HEK293 (cell line): ENCODE results near the gene SAMD11.

Source experiments
- CTCF ChIA-PET: fragments of 350-600 bp; formaldehyde crosslinking; extraction: SDS; loops from one replicate; lab custom pipeline; 2021; ENCODE audit warnings: antibody characterized with exemption; lab: Yijun Ruan, JAX
- POLR2A ChIA-PET: fragments of 300-600 bp; formaldehyde crosslinking; extraction: SDS; loops from one replicate; lab custom pipeline; 2020; ENCODE audit warnings: antibody characterized with exemption, inconsistent platforms; lab: Yijun Ruan, JAX
- H3K27ac ChIP-seq: fragments of 200-500 bp; sonication (Bioruptor generic); 2 replicates; pipeline ENCODE4 v1.5.1; 2014; ENCODE audit warnings: low read depth, low read length, control low read depth, inconsistent platforms; ENCODE audit errors: extremely low read depth
- H3K36me3 ChIP-seq, 2 experiments: fragments of 200-500 bp in 1 of 2; sonication (Bioruptor generic) in 1 of 2; 1 replicate in 1 of 2; 2 replicates in 1 of 2; pipeline ENCODE4 v1.5.1; 2014 to 2017; ENCODE audit warnings: inconsistent platforms in 2 of 2, low read length in 2 of 2; ENCODE audit not compliant: control insufficient read depth in 2 of 2, insufficient read depth in 1 of 2
- H3K4me1 ChIP-seq: fragments of 200-500 bp; sonication (Bioruptor generic); 2 replicates; pipeline ENCODE4 v1.5.1; 2014; ENCODE audit warnings: mild to moderate bottlenecking, low read length, inconsistent platforms; ENCODE audit not compliant: control insufficient read depth, insufficient read depth
- H3K4me3 ChIP-seq: 2 replicates; pipeline ENCODE4 v1.5.1; 2011; ENCODE audit warnings: low read depth, mild to moderate bottlenecking, control low read depth, low read length, moderate library complexity
- H3K9me3 ChIP-seq: fragments of 200-500 bp; sonication (Bioruptor generic); 2 replicates; pipeline ENCODE4 v1.5.1; 2014; ENCODE audit warnings: low read depth, low read length, inconsistent platforms; ENCODE audit not compliant: control insufficient read depth, insufficient read depth
- GFI1B ChIP-seq: fragments of 450-650 bp; formaldehyde crosslinking; IDR thresholded peaks from 2 replicates; pipeline ENCODE4 v1.5.1; 2016; ENCODE audit warnings: missing biosample characterization, missing genetic modification characterization
- GLIS1 ChIP-seq: fragments of 450-650 bp; formaldehyde crosslinking; IDR thresholded peaks from 2 replicates; pipeline ENCODE4 v1.5.1; 2016; ENCODE audit warnings: missing biosample characterization, missing genetic modification characterization
- GLIS2 ChIP-seq: fragments of 450-650 bp; formaldehyde crosslinking; IDR thresholded peaks from 2 replicates; pipeline ENCODE4 v1.5.1; 2016; ENCODE audit warnings: missing biosample characterization, missing genetic modification characterization
- SCRT1 ChIP-seq: fragments of 450-650 bp; formaldehyde crosslinking; IDR thresholded peaks from 2 replicates; pipeline ENCODE4 v1.5.1; 2016; ENCODE audit warnings: missing biosample characterization, missing genetic modification characterization, borderline replicate concordance
- SCRT2 ChIP-seq: fragments of 450-650 bp; formaldehyde crosslinking; IDR thresholded peaks from 2 replicates; pipeline ENCODE4 v1.5.1; 2016; ENCODE audit warnings: missing biosample characterization, missing genetic modification characterization
- ZNF10 ChIP-seq: fragments of 450-650 bp; formaldehyde crosslinking; IDR thresholded peaks from 2 replicates; pipeline ENCODE4 v1.5.1; 2017; ENCODE audit warnings: missing biosample characterization, missing genetic modification characterization
- ZNF2 ChIP-seq: fragments of 450-650 bp; formaldehyde crosslinking; IDR thresholded peaks from 2 replicates; pipeline ENCODE4 v1.5.1; 2016; ENCODE audit warnings: missing biosample characterization, missing genetic modification characterization
- ZNF416 ChIP-seq: fragments of 450-650 bp; formaldehyde crosslinking; IDR thresholded peaks from 2 replicates; pipeline ENCODE4 v1.5.1; 2016; ENCODE audit warnings: missing biosample characterization, missing genetic modification characterization
- ZNF423 ChIP-seq: fragments of 450-650 bp; formaldehyde crosslinking; IDR thresholded peaks from 2 replicates; pipeline ENCODE4 v1.5.1; 2016; ENCODE audit warnings: missing biosample characterization, missing genetic modification characterization
- ZNF48 ChIP-seq: fragments of 450-650 bp; formaldehyde crosslinking; IDR thresholded peaks from 2 replicates; pipeline ENCODE4 v1.5.1; 2016; ENCODE audit warnings: missing biosample characterization, missing genetic modification characterization
- ZNF791 ChIP-seq: fragments of 450-650 bp; formaldehyde crosslinking; IDR thresholded peaks from 2 replicates; pipeline ENCODE4 v1.5.1; 2016; ENCODE audit warnings: missing biosample characterization, missing genetic modification characterization
- ZNF837 ChIP-seq: fragments of 450-650 bp; formaldehyde crosslinking; IDR thresholded peaks from 2 replicates; pipeline ENCODE4 v1.5.1; 2016; ENCODE audit warnings: missing biosample characterization, missing genetic modification characterization
- ZSCAN16 ChIP-seq: fragments of 450-650 bp; formaldehyde crosslinking; IDR thresholded peaks from 2 replicates; pipeline ENCODE4 v1.5.1; 2016; ENCODE audit warnings: missing biosample characterization, missing genetic modification characterization
- ZSCAN23 ChIP-seq: fragments of 450-650 bp; formaldehyde crosslinking; IDR thresholded peaks from 2 replicates; pipeline ENCODE4 v1.5.1; 2016; ENCODE audit warnings: missing biosample characterization, missing genetic modification characterization
- TF ChIP-seq, protein P1 (sequence below): fragments of 450-650 bp; formaldehyde crosslinking; IDR thresholded peaks from 2 replicates; pipeline ENCODE4 v1.5.1; 2016; ENCODE audit warnings: missing biosample characterization, missing genetic modification characterization
- TF ChIP-seq, protein P2 (sequence below): fragments of 450-650 bp; formaldehyde crosslinking; IDR thresholded peaks from 2 replicates; pipeline ENCODE4 v1.5.0; 2017; ENCODE audit warnings: missing biosample characterization, missing genetic modification characterization, borderline replicate concordance
- TF ChIP-seq, protein P3 (sequence below): fragments of 450-650 bp; IDR thresholded peaks from 2 replicates; pipeline ENCODE4 v1.5.1; 2018; ENCODE audit warnings: missing biosample characterization, mild to moderate bottlenecking, missing genetic modification characterization
- TF ChIP-seq, protein P4 (sequence below): fragments of 450-650 bp; formaldehyde crosslinking; IDR thresholded peaks from 2 replicates; pipeline ENCODE4 v1.5.1; 2016; ENCODE audit warnings: missing biosample characterization, missing genetic modification characterization

SAMD11 gene

DNA sequence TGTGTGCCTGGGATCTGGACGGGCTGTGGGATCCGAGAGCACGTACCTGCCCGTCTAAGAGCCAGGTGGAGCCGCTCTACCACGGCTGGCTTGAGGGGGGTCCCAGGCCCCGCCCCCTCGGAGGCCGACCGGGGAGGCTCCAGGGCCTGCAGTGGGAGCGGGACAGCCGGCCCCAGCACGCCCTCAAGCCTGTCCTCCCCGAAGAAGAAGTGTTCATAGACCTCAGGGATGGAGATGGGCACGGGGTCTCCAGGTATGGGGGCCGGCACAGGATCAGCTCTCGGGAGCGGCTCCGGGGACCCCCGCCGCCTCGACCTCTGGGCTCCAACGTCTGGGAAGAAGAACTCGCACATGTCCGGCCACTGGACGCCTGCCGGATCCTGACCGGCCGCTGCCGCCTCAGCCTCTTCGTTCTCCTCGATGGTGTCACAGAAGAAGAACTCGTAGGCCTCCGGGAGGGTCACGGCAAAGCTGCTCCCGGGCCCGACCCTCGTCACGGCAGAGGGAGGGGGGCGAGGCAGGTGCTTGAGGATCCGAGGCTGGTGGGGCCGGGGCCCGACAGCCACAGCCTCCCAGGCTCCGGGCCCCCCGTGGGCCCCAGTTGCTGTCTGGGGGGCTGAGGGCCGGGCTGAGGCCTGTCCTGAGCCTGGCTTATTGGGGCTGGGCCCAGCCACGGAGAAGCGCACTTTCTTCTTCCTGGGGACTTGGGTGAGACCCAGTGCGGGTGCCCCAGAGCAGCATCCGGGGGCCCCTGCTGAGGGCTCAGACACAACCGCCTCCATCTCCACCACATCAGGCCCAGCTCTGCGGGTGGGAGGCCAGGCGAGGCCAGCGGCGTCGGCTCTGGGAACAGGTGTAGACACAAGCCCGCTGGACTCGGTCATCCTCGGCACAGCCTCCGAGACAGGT is 55.4 kb downstream of the SAMD11 start:
- ChIA-PET CTCF (interaction anchor here (0.6 to 1.0 kb wide), 2 partner anchors 25 to 84 kb away, joined by 4 read pairs; no protein-coding TSS in a partner anchor), POLR2A (no interaction called here)
- Histone ChIP-seq H3K4me3 (no peak overlapping the region), H3K9me3 (no peaks in the 10 kb centered on the region), H3K36me3 (no peaks in the 10 kb centered on the region), H3K27ac (no peak overlapping the region), H3K4me1 (peaks cover 3% of the 10 kb centered on the region; the same call in 1 of the 2 replicates)
- TF ChIP-seq GLIS2 (tag by site-specific recombination) (0 out of 2 replicates have a peak, but pooled peaks have one; percentile 6), ZNF10 (tag by site-specific recombination) (no peak), ZNF48 (tag by site-specific recombination) (no peak)

DNA sequence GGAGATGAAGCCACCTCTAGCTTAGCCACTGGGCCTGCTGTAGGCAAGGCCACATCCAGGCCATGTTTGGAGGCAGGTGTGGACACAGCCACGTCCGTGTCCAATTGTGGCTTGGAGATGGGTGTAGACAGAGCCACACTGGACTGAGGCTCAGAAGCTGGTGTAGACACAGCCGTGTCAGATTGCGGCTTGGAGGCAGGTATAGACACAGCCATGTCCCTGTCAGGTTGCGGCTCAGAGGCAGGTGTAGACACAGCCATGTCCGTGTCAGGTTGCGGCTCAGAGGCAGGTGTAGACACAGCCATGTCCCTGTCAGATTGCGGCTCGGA is 56.0 kb downstream of the SAMD11 start:
- Histone ChIP-seq H3K4me1 (peaks cover 3% of the 10 kb centered on the region; the same call in 1 of the 2 replicates), H3K27ac (no peak overlapping the region), H3K9me3 (no peaks in the 10 kb centered on the region), H3K4me3 (no peak overlapping the region), H3K36me3 (no peaks in the 10 kb centered on the region)
- ChIA-PET CTCF (interaction anchor here (0.6 to 1.0 kb wide), 2 partner anchors 25 to 84 kb away, joined by 4 read pairs; no protein-coding TSS in a partner anchor), POLR2A (no interaction called here)
- TF ChIP-seq ZSCAN23 (tag by site-specific recombination): no peak

DNA sequence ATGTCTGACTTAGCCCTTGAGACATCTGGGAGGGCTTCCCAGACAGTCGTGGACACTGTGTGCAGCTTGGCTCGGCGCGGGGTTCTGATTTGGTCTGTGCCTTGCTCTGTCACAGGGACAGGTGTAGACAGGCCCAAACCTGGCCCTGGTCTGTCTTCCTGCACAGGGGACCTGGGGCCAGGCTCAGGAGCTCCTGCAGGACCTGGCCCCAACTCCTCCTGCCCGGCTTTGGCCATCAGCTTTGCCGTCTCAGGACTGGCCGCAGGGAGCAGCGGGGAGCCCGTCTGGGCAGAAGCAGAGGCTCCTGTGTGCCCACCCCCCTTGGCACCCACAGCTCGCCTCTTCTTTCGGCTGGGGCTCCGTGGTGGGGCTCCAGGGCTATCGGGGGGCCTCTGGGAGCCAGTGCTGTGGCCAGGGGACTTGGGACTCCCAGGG is 56.4 kb downstream of the SAMD11 start:
- Histone ChIP-seq H3K4me1 (peaks cover 3% of the 10 kb centered on the region; the same call in 1 of the 2 replicates), H3K9me3 (no peaks in the 10 kb centered on the region)
- TF ChIP-seq GLIS1 (tag by site-specific recombination): 0 out of 2 replicates have a peak, but pooled peaks have one; percentile 40
- TF ChIP-seq, protein P1, sequence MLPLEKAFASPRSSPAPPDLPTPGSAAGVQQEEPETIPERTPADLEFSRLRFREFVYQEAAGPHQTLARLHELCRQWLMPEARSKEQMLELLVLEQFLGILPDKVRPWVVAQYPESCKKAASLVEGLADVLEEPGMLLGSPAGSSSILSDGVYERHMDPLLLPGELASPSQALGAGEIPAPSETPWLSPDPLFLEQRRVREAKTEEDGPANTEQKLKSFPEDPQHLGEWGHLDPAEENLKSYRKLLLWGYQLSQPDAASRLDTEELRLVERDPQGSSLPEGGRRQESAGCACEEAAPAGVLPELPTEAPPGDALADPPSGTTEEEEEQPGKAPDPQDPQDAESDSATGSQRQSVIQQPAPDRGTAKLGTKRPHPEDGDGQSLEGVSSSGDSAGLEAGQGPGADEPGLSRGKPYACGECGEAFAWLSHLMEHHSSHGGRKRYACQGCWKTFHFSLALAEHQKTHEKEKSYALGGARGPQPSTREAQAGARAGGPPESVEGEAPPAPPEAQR: no peak
- TF ChIP-seq GFI1B (tag by site-specific recombination): no peak
- no peak for TF ChIP-seq ZNF416
- TF ChIP-seq GLIS2 (tag by site-specific recombination): 0 out of 2 replicates have a peak, but pooled peaks have one; percentile 38
- TF ChIP-seq, protein P2, sequence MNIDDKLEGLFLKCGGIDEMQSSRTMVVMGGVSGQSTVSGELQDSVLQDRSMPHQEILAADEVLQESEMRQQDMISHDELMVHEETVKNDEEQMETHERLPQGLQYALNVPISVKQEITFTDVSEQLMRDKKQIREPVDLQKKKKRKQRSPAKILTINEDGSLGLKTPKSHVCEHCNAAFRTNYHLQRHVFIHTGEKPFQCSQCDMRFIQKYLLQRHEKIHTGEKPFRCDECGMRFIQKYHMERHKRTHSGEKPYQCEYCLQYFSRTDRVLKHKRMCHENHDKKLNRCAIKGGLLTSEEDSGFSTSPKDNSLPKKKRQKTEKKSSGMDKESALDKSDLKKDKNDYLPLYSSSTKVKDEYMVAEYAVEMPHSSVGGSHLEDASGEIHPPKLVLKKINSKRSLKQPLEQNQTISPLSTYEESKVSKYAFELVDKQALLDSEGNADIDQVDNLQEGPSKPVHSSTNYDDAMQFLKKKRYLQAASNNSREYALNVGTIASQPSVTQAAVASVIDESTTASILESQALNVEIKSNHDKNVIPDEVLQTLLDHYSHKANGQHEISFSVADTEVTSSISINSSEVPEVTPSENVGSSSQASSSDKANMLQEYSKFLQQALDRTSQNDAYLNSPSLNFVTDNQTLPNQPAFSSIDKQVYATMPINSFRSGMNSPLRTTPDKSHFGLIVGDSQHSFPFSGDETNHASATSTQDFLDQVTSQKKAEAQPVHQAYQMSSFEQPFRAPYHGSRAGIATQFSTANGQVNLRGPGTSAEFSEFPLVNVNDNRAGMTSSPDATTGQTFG: no peak
- TF ChIP-seq ZNF791 (tag by site-specific recombination): no peak
- TF ChIP-seq, all 188 proteins: peak for 2
- POLR2A ChIA-PET: no interaction called here
- no peaks in the 10 kb centered on the region for H3K36me3 ChIP-seq
- CTCF ChIA-PET: interaction anchor here (0.6 to 3.0 kb wide), 3 partner anchors 22 to 194 kb away, joined by 3 to 15 read pairs (median 4); no protein-coding TSS in a partner anchor
- no peak overlapping the region for H3K4me3 ChIP-seq
- H3K27ac ChIP-seq: no peak overlapping the region

DNA sequence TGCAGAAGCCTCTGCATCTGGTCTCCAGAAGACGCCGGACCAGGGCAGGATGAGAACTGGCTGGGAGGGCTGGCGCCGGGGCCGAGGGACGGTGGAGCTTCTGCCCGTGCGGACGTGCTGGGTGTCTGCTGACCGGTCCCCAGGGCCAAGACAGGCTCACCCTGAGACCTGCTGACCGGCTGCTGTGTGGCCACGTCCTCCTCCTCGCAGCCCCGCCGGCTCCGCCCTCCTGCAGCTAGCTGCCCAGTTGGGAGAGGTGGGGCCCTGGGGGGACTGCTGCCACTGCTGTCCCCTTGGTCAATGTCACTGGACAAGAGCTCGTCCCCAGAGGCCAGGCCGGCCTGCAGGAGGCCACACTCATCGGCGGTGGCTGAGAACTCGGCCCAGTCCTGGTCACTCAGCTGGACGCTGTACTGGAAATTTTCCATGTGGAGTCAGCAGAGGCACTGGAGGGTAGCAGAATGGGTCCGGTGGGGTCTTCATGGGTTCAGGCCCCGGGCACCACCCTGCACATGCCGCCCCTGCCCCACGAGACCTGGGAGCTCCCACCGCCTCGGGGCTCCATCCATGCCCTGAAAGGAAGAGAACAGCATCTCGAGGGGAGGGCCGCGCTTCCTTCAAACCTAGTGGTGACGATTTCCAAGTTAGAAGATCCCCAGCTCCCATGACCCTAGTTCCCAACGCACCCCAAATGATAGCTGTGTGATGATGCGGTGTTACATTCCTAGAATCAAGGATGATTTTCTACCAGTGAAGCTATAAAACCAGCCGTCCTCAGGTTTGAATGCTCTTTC is 57.1 kb downstream of the SAMD11 start:
- Histone ChIP-seq H3K9me3 (no peaks in the 10 kb centered on the region), H3K27ac (no peak overlapping the region), H3K4me3 (no peak overlapping the region), H3K36me3 (no peaks in the 10 kb centered on the region), H3K4me1 (peaks cover 3% of the 10 kb centered on the region; the same call in 1 of the 2 replicates)
- POLR2A ChIA-PET: interaction anchor here (1.1 to 1.3 kb wide), 3 partner anchors 8 to 41 kb away, joined by 3 to 5 read pairs (median 3); no protein-coding TSS in a partner anchor
- CTCF ChIA-PET: interaction anchor here (0.6 to 3.0 kb wide), 5 partner anchors 21 to 311 kb away, joined by 3 to 15 read pairs (median 4); no protein-coding TSS in a partner anchor
- TF ChIP-seq, protein P3, sequence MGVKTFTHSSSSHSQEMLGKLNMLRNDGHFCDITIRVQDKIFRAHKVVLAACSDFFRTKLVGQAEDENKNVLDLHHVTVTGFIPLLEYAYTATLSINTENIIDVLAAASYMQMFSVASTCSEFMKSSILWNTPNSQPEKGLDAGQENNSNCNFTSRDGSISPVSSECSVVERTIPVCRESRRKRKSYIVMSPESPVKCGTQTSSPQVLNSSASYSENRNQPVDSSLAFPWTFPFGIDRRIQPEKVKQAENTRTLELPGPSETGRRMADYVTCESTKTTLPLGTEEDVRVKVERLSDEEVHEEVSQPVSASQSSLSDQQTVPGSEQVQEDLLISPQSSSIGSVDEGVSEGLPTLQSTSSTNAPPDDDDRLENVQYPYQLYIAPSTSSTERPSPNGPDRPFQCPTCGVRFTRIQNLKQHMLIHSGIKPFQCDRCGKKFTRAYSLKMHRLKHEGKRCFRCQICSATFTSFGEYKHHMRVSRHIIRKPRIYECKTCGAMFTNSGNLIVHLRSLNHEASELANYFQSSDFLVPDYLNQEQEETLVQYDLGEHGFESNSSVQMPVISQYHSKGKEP (tag by site-specific recombination): no peak
- TF ChIP-seq, protein P4, sequence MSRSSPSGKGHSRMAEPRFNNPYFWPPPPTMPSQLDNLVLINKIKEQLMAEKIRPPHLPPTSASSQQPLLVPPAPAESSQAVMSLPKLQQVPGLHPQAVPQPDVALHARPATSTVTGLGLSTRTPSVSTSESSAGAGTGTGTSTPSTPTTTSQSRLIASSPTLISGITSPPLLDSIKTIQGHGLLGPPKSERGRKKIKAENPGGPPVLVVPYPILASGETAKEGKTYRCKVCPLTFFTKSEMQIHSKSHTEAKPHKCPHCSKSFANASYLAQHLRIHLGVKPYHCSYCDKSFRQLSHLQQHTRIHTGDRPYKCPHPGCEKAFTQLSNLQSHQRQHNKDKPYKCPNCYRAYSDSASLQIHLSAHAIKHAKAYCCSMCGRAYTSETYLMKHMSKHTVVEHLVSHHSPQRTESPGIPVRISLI (tag by site-specific recombination): no peak
- no peak for TF ChIP-seq ZSCAN16 (tag by site-specific recombination)
- TF ChIP-seq ZNF423: no peak
- no peak for TF ChIP-seq ZNF2 (tag by site-specific recombination)
- TF ChIP-seq ZNF837 (tag by site-specific recombination): no peak
- TF ChIP-seq SCRT1 (tag by site-specific recombination): no peak
- TF ChIP-seq ZSCAN23 (tag by site-specific recombination): no peak
- no peak for TF ChIP-seq SCRT2 (tag by site-specific recombination)
